K562 (cell line): ENCODE data around the gene SDE2. TPM values are rescaled to one million over a fixed set of nuclear protein-coding genes. Genes with fewer than 3 reads are reported as not detected.

Source experiments
- ARID1B ChIP-seq: fragments of 450-650 bp; IDR thresholded peaks from 2 replicates; pipeline ENCODE4 v1.6.1; 2016; ENCODE audit warnings: antibody characterized with exemption, mild to moderate bottlenecking, inconsistent platforms
- BCLAF1 ChIP-seq, 2 experiments: fragments of 450-650 bp in 1 of 2; IDR thresholded peaks; 2 replicates each; pipeline ENCODE4 v1.6.1; 2011 to 2017; ENCODE audit warnings: low read depth in 2 of 2, antibody characterized with exemption in 1 of 2, borderline replicate concordance in 1 of 2, low read length in 1 of 2, mild to moderate bottlenecking in 1 of 2, mixed read lengths in 1 of 2; ENCODE audit not compliant: control insufficient read depth in 1 of 2
- DACH1 ChIP-seq: fragments of 450-650 bp; IDR thresholded peaks from 2 replicates; pipeline ENCODE4 v1.6.1; 2018; ENCODE audit not compliant: partially characterized antibody
- DPF2 ChIP-seq: fragments of 450-650 bp; IDR thresholded peaks from 2 replicates; pipeline ENCODE4 v1.6.1; 2016
- ERF ChIP-seq: fragments of 450-650 bp; formaldehyde crosslinking; IDR thresholded peaks from 2 replicates; pipeline ENCODE4 v1.4.0; 2020; ENCODE audit warnings: mild to moderate bottlenecking, mixed read lengths
- ILK ChIP-seq: fragments of 450-650 bp; IDR thresholded peaks from 2 replicates; pipeline ENCODE4 v1.6.1; 2016; ENCODE audit warnings: missing genetic modification characterization, low read depth, mild to moderate bottlenecking, missing compliant biosample characterization, moderate library complexity, borderline replicate concordance
- MEF2A ChIP-seq: IDR thresholded peaks from 2 replicates; pipeline ENCODE4 v1.6.1; 2011; ENCODE audit warnings: low read depth, mild to moderate bottlenecking, low read length, moderate library complexity; ENCODE audit not compliant: control insufficient read depth
- NFIC ChIP-seq: fragments of 450-650 bp; IDR thresholded peaks from 2 replicates; pipeline ENCODE4 v1.6.1; 2017; ENCODE audit warnings: mild to moderate bottlenecking, inconsistent platforms
- NFRKB ChIP-seq: fragments of 450-650 bp; IDR thresholded peaks from 2 replicates; pipeline ENCODE4 v1.6.1; 2016; ENCODE audit warnings: low read depth
- PCBP2 ChIP-seq: fragments of 200-400 bp; formaldehyde crosslinking; IDR thresholded peaks from 2 replicates; pipeline ENCODE4 v1.6.1; 2018; ENCODE audit warnings: low read length, low read depth, mild to moderate bottlenecking, moderate library complexity; ENCODE audit not compliant: poor library complexity, severe bottlenecking
- PHB2 ChIP-seq: fragments of 450-650 bp; IDR thresholded peaks from 2 replicates; pipeline ENCODE4 v1.6.1; 2017; ENCODE audit warnings: low read depth
- RAD51 ChIP-seq: fragments of 450-650 bp; IDR thresholded peaks from 2 replicates; pipeline ENCODE4 v1.7.1; 2016; ENCODE audit warnings: low read depth, mild to moderate bottlenecking, borderline replicate concordance
- RB1 ChIP-seq: fragments of 450-650 bp; IDR thresholded peaks from 2 replicates; pipeline ENCODE4 v1.6.1; 2017; ENCODE audit warnings: low read depth, mild to moderate bottlenecking
- SP1 ChIP-seq: sonication (generic); formaldehyde crosslinking; IDR thresholded peaks from 2 replicates; pipeline ENCODE4 v1.8.1; 2022; ENCODE audit warnings: mild to moderate bottlenecking, missing genetic modification reagents
- SUPT5H ChIP-seq: fragments of 450-650 bp; IDR thresholded peaks from 2 replicates; pipeline ENCODE4 v1.6.1; 2016
- TCF3 ChIP-seq: sonication (generic); formaldehyde crosslinking; IDR thresholded peaks from 2 replicates; pipeline ENCODE4 v1.4.0; 2020; ENCODE audit warnings: mild to moderate bottlenecking, missing genetic modification reagents
- ZBTB12 ChIP-seq: fragments of 250-450 bp; sonication (Bioruptor Pico); IDR thresholded peaks from 2 replicates; pipeline ENCODE4 v1.4.0; 2020
- ZNF280A ChIP-seq: fragments of 450-650 bp; IDR thresholded peaks from 2 replicates; pipeline ENCODE4 v1.6.1; 2018; ENCODE audit warnings: mild to moderate bottlenecking, low read depth; ENCODE audit not compliant: partially characterized antibody
- ZNF282 ChIP-seq: sonication (generic); formaldehyde crosslinking; IDR thresholded peaks from 2 replicates; pipeline ENCODE4 v1.8.1; 2023; ENCODE audit warnings: missing genetic modification reagents
- ZNF445 ChIP-seq: fragments of 250-450 bp; sonication (Bioruptor Pico); IDR thresholded peaks from 2 replicates; pipeline ENCODE4 v1.4.0; 2020; ENCODE audit warnings: low read depth, mild to moderate bottlenecking, moderate library complexity
- ZNF785 ChIP-seq: fragments of 250-450 bp; sonication (Bioruptor Pico); IDR thresholded peaks from 2 replicates; pipeline ENCODE4 v1.4.0; 2020; ENCODE audit warnings: mild to moderate bottlenecking
- polyA plus RNA-seq, 8 experiments: library from polyadenylated mRNA; depleted of rRNA in 4 of 8; stranded (reverse) in 5 of 8; unstranded in 3 of 8; fragments of >200 nt; fragmentation: Nextera tagmentation in 2 of 8; fragmentation: Illumina TruSeq in 1 of 8; extraction: Ambion mirVana in 2 of 8; extraction: Trizol in 1 of 8; gene quantifications; 2 replicates each; pipeline versions ENCODE4 v1.2.1 to v1.2.3, GENCODE V29; 2011 to 2014; ENCODE audit warnings: inconsistent platforms in 1 of 8, missing spikeins in 1 of 8
- total RNA-seq, 7 experiments: library from RNA; depleted of rRNA in 6 of 7; stranded (reverse); fragments of >200 nt in 6 of 7; fragmentation: Illumina TruSeq in 2 of 7; extraction: Trizol in 2 of 7; gene quantifications; 2 replicates each; pipeline versions ENCODE4 v1.2.1 to v1.2.3, GENCODE V29; 2011 to 2021; ENCODE audit warnings: low replicate concordance in 1 of 7
- TF ChIP-seq, protein P1 (sequence below): fragments of 250-450 bp; sonication (Bioruptor Pico); IDR thresholded peaks from 2 replicates; pipeline ENCODE4 v1.8.0; 2021; ENCODE audit warnings: mild to moderate bottlenecking, moderate library complexity

The SDE2 gene
- total and polyA plus RNA-seq, 9 of the 15 experiments (the other 6 are each of a cell fraction or from before 2014, with no cell fraction given) = 14.3 to 62.3 (median 46.0) TPM

- 0 out of 2 replicates have a peak, but pooled peaks have one; percentile 6 for TF ChIP-seq NFIC
- peak; percentile 59 for TF ChIP-seq TCF3
- no peak for TF ChIP-seq ZNF785 (CRISPR knock-in tag)
- TF ChIP-seq RAD51 = no peak
- TF ChIP-seq SP1 = no peak
- TF ChIP-seq NFRKB = no peak
- TF ChIP-seq ERF (CRISPR knock-in tag) = no peak
- TF ChIP-seq DPF2 = 0 out of 2 replicates have a peak, but pooled peaks have one; percentile 17
- TF ChIP-seq ZBTB12 (CRISPR knock-in tag) = no peak
- no peak for TF ChIP-seq DACH1
- TF ChIP-seq PCBP2 = no peak
- TF ChIP-seq ZNF282 (CRISPR knock-in tag) = no peak
- no peak for TF ChIP-seq PHB2
- TF ChIP-seq MEF2A = no peak
- no peak for TF ChIP-seq ILK
- TF ChIP-seq ZNF280A = no peak
- TF ChIP-seq SUPT5H = no peak
- TF ChIP-seq ARID1B = peak; percentile 62
- TF ChIP-seq, protein P1, sequence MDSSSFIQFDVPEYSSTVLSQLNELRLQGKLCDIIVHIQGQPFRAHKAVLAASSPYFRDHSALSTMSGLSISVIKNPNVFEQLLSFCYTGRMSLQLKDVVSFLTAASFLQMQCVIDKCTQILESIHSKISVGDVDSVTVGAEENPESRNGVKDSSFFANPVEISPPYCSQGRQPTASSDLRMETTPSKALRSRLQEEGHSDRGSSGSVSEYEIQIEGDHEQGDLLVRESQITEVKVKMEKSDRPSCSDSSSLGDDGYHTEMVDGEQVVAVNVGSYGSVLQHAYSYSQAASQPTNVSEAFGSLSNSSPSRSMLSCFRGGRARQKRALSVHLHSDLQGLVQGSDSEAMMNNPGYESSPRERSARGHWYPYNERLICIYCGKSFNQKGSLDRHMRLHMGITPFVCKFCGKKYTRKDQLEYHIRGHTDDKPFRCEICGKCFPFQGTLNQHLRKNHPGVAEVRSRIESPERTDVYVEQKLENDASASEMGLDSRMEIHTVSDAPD (CRISPR knock-in tag) = no peak
- no peak for TF ChIP-seq BCLAF1 (IDR thresholded peaks at IDR 0.05; ENCODE audit: borderline replicate concordance in 1 of 2, control insufficient read depth in 1 of 2, low read depth in 2 of 2, low read length in 1 of 2)
- TF ChIP-seq RB1 = no peak
- TF ChIP-seq ZNF445 (CRISPR knock-in tag) = no peak
Measured at GRCh38 chr1:225973158-225973557, 26.0 kb downstream of the SDE2 start (continued).
